Retinal pigment epithelial cell (primary cell): ENCODE measurements around the gene CENPL.
"Not testable (repeated sequence)": the region's sequence is repeated elsewhere in the genome, so short reads cannot be mapped to it uniquely, and the experiment has no call there.

Source experiments
- DNase-seq: peaks from one replicate; pipeline ENCODE4 v3.0.0-alpha.2; 2010; ENCODE audit warnings: low read depth
- H3K4me3 ChIP-seq: 2 replicates; pipeline ENCODE4 v1.5.1; 2011; ENCODE audit warnings: mild to moderate bottlenecking, low read length, control low read depth, moderate library complexity
- TF ChIP-seq, protein P1 (sequence below): conservative IDR thresholded peaks from 2 replicates; pipeline ENCODE4 v1.5.1; 2011; ENCODE audit warnings: low read depth, low read length, control low read depth, inconsistent platforms

CENPL gene

DNA sequence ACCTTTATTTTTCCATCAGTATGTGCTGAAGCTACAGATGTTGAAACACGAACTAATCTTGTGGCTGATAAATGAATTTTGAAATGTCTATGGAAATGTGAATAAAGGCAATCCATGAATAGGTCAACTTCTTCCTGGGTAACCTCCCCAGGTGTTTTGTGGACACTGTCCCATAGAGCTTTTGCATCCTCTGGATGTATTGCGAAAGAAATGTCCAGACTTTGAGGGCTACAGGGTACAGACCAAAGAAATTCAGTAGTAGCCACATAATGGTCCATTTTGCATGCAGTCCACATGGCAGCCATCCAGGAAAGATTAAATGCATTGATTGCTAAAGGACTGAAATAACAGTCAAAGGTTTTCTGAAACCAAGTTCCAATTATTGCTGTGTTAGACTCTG, 21.7 kb downstream of the CENPL start:
- DNase-seq, result no peak
- no peak overlapping the region for H3K4me3 ChIP-seq
- TF ChIP-seq, protein P1, sequence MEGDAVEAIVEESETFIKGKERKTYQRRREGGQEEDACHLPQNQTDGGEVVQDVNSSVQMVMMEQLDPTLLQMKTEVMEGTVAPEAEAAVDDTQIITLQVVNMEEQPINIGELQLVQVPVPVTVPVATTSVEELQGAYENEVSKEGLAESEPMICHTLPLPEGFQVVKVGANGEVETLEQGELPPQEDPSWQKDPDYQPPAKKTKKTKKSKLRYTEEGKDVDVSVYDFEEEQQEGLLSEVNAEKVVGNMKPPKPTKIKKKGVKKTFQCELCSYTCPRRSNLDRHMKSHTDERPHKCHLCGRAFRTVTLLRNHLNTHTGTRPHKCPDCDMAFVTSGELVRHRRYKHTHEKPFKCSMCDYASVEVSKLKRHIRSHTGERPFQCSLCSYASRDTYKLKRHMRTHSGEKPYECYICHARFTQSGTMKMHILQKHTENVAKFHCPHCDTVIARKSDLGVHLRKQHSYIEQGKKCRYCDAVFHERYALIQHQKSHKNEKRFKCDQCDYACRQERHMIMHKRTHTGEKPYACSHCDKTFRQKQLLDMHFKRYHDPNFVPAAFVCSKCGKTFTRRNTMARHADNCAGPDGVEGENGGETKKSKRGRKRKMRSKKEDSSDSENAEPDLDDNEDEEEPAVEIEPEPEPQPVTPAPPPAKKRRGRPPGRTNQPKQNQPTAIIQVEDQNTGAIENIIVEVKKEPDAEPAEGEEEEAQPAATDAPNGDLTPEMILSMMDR, result no peak

DNA sequence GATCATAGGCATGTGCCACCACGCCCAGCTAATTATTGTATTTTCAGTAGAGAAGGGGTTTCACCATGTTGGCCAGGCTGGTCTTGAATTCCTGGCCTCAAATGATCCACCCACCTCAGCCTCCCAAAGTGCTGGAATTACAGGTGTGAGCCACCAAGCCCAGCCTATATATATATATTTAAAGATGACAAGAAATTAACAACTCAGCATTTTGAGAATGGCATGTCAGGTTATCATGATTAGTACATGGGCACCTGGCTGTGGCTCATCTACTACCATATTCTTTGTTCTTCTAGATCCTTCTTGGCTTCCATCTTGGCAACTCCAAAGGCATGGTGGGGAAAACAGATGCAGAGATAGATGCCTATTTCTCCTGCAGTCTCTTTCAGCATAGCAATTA, 24.7 kb downstream of the CENPL start:
- H3K4me3 ChIP-seq, DNase-seq: not testable (repeated sequence)

GRCh38 chr1:173798078-173798477, 26.6 kb downstream of the CENPL start:
- TF ChIP-seq, protein P1, result no peak
- no peak overlapping the region for H3K4me3 ChIP-seq
- DNase-seq, result no peak

DNA sequence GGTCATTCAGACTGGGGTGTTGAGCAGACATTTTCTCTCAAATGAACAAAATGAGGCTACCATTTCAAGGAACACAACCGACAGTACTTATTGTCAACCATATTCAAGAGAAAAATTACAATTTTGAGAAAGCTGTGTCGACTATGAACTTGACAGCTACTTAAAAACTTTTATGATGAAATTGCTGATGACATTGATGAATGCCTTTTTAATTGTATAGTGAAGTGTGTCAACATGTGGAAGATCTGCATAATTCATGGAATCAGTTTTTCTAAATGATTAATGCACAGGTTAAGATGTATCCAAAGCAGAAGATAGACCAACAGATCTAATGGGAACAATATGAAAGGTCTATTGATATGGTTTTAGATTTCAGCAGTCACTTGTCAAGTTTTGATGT, 34.8 kb downstream of the CENPL start:
- TF ChIP-seq, protein P1, result no peak
- no peak overlapping the region for H3K4me3 ChIP-seq
- DNase-seq, result no peak

DNA sequence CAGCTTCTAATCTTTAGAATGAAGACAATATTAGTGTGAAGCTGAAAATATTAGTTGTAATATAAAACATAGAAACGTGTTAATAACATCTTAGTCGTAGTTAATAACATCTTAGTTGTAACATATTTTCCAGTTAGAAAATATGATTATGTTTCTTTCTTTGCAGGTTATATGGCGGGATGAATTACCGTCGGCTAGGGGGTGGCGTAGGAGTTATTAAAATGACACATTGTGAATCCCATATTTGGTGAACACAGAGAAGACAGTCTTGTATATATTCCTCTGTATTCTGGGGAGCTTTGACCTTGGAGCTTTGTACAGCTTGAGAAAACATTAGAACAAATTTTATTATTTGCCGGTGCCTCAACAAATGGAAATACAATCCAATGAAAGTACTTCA, 39.7 kb downstream of the CENPL start:
- TF ChIP-seq, protein P1, result no peak
- DNase-seq, result no peak
- no peak overlapping the region for H3K4me3 ChIP-seq

DNA sequence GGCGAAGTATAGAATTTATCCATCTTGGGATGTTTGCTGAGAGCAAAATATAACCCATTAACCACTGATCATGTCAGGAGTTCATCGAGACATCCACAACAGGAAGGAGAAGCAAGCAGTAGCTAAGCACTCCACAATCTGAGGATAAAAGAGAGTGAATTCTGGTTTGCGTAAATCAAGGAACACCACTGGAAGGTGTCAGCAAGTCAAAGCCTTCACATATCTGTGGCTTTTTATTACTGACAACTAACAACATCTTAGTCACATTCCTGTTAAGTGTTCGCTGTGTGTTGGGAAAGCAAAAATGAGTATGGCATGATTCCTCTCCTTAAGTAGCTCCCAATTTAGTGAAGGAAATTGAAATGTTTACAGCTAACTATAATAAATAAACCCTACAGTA, 44.7 kb downstream of the CENPL start:
- H3K4me3 ChIP-seq, result no peak overlapping the region
- DNase-seq, result no peak
- TF ChIP-seq, protein P1, result no peak

DNA sequence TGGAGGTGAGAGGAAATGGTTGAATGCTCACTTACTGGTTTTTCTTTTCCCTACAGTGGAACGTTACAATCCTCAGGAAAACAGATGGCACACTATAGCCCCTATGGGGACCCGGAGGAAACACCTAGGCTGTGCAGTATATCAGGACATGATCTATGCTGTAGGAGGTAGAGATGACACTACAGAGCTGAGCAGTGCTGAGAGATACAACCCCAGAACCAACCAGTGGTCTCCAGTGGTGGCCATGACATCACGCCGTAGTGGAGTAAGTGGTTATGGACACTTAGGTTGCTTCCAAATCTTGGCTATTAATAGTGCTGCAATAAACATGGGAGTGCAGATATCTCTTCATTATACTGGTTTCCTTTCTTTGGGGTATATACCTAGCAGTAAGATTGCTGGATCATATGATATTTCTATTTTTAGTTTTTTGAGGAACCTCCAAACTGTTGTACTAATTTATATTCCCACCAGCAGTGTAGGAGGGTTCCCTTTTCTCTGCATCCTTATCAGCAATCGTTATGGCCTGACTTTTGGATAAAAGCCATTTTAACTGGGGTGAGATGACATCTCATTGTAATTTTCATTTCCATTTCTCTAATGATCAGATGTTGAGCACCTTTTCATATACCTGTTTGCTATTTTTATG, 49.0 kb downstream of the CENPL start:
- TF ChIP-seq, protein P1, result no peak
- no peak for DNase-seq

DNA sequence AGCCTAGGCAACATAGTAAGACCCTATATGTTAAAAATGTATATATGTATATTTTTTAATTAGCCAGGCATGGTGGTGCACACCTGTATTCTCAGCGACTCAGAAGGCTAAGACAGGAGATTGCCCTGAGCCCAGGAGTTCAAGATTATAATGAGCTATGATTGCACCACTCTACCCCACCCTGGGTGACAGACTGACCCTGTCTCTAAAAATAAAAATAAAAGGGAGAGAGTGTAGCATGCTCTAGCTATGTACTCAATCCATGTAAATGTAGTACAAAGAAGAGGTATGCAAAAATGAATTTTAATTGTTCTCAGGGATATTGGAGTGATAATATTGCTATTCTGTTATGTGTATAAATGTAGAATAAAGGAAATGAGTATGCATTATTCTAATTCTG, 53.1 kb downstream of the CENPL start:
- DNase-seq, result no peak
- TF ChIP-seq, protein P1, result no peak
- H3K4me3 ChIP-seq, result no peak overlapping the region

More for the DNA sequence above, 49.0 kb downstream of the CENPL start:
- H3K4me3 ChIP-seq, result no peak overlapping the region

DNA sequence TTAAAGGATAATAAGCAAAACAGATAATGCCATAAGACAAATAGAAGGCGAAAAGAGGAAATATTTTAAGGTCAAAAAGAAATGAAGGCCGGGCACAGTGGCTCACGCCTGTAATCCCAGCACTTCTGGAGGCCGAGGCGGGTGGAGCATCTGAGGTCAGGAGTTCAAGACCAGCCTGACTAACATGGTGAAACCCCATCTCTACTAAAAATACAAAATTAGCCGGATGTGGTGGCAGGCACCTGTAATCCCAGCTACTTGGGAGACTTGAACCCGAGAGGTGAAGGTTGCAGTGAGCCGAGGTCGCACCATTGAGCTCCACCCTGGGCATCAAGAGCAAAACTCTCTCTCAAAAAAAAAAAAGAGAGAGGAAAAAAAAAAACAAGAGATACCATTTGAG, 54.4 kb downstream of the CENPL start:
- H3K4me3 ChIP-seq, DNase-seq: not testable (repeated sequence)
